Psoas muscle (tissue), 8 donors: ENCODE data around the gene PTPRM. TPM values are rescaled to one million over a fixed set of nuclear protein-coding genes. Genes with fewer than 3 reads are reported as not detected.
A peak's percentile ranks its signal among the peaks of the same experiment; 100 is the strongest.
"Not testable (repeated sequence)": the region's sequence is repeated elsewhere in the genome, so short reads cannot be mapped to it uniquely, and the experiment has no call there.

ENCODE experiments used
- ATAC-seq, 4 donors: fragments of 200-7000 bp; cut with Tn5 transposase; one replicate each; pipeline ENCODE4 v1.9.1; 2020; ENCODE audit warnings: moderate library complexity in 3 of 4, mild to moderate bottlenecking in 2 of 4
- DNase-seq, 2 donors: peaks; one replicate each; pipeline ENCODE4 v3.0.0-alpha.2; 2020
- H3K27ac ChIP-seq: fragments of 200-600 bp; one replicate; pipeline ENCODE4 v1.8.0; 2022
- H3K27me3 ChIP-seq, 3 donors: fragments of 200-600 bp in 1 of 3; one replicate each; pipeline versions ENCODE4 v1.6.1 to v1.8.0; 2013 to 2022; ENCODE audit warnings: low read length in 2 of 3, mild to moderate bottlenecking in 2 of 3, moderate library complexity in 1 of 3; ENCODE audit not compliant: insufficient read depth in 3 of 3
- H3K36me3 ChIP-seq, 2 donors: fragments of 200-600 bp in 1 of 2; one replicate each; pipeline versions ENCODE4 v1.6.1 to v1.8.0; 2013 to 2022; ENCODE audit warnings: low read depth in 1 of 2, mild to moderate bottlenecking in 1 of 2, moderate library complexity in 1 of 2; ENCODE audit not compliant: insufficient read depth in 1 of 2
- H3K4me1 ChIP-seq: fragments of 200-600 bp; one replicate; pipeline ENCODE4 v1.8.0; 2022
- H3K4me3 ChIP-seq: fragments of 200-600 bp; one replicate; pipeline ENCODE4 v1.8.0; 2022; ENCODE audit warnings: mild to moderate bottlenecking
- H3K9me3 ChIP-seq: fragments of 200-600 bp; one replicate; pipeline ENCODE4 v1.8.0; 2022
- CTCF ChIP-seq: fragments of 200-600 bp; IDR thresholded peaks from one replicate; pipeline ENCODE4 v1.8.0; 2022; ENCODE audit warnings: antibody characterized with exemption
- WGBS, 3 donors: extraction: QIAGEN DNeasy Blood & Tissue Kit; methylation state at CpG; one replicate each; pipeline versions ENCODE4 v1.1.6 to v1.1.7; 2013; 5-methylcytosine and 5-hydroxymethylcytosine counted together
- intact Hi-C, 2 donors: fragments of 100-400 bp; cut with DNase I; formaldehyde crosslinking; loops; one replicate each; pipeline versions ENCODE4 v1.11.0 to v1.14.2; 2022
- polyA plus RNA-seq, 3 donors: library from polyadenylated mRNA; stranded (reverse); fragments of 200-250 nt; gene quantifications; one replicate each; pipeline ENCODE4 v1.2.3, GENCODE V29; 2013
- total RNA-seq, 4 donors: library from RNA; stranded (reverse); fragmentation: NEBNext Ultra II Directional in 2 of 4; extraction: Animal tissue kit (Norgen Biotek cat#: 25700) in 2 of 4; gene quantifications; one replicate each; pipeline versions ENCODE4 v1.2.1 to v1.2.4, GENCODE V29; 2021 to 2023
- donor health status: healthy with polysubstance abuse.
- donor health status: DM: no; HTN: no; CAD: no; lungs with moderate emphysema.
- donor health status: Bipolar disorder and iron deficiency.
- donor health status: healthy.
- donor health status: DM: yes; HTN: yes; CAD: no.
- donor health status: DM: no; HTN: no; CAD: no.
- donor health status: DM: no; HTN: no; CAD: no.
- donor health status: DM: yes; HTN: yes; CAD: no.

PTPRM gene
- total and polyA plus RNA-seq, 7 donors: 27.4 to 78.9 (median 39.0) TPM

GRCh38 chr18:7729868-7730267, 162.8 kb downstream of the PTPRM start:
- WGBS, 3 donors: 94 to 95% (median 94%) methylated on average over 3 of the region's 3 CpGs
- no peak overlapping the region for H3K4me3 ChIP-seq
- H3K27ac ChIP-seq: no peak overlapping the region
- H3K27me3 ChIP-seq: no peaks in the 10 kb centered on the region
- intact Hi-C loops: no loop called here
- no peak for ATAC-seq
- H3K4me1 ChIP-seq: peaks cover 36% of the 10 kb centered on the region
- H3K36me3 ChIP-seq: no peaks in the 10 kb centered on the region
- DNase-seq: no peak
- no peak for TF ChIP-seq CTCF
- H3K9me3 ChIP-seq: peaks cover 4% of the 10 kb centered on the region

GRCh38 chr18:7730682-7731081, 163.6 kb downstream of the PTPRM start:
- Histone ChIP-seq H3K4me3 (no peak overlapping the region), H3K9me3 (peaks cover 4% of the 10 kb centered on the region), H3K27me3 (no peaks in the 10 kb centered on the region), H3K36me3 (no peaks in the 10 kb centered on the region), H3K27ac (no peak overlapping the region), H3K4me1 (peaks cover 31% of the 10 kb centered on the region)
- intact Hi-C loops: no loop called here
- DNase-seq: no peak
- ATAC-seq: no peak
- WGBS, 3 donors: 85 to 94% (median 90%) methylated on average over 4 of the region's 4 CpGs
- no peak for TF ChIP-seq CTCF

- Histone ChIP-seq H3K4me3 (no peak overlapping the region), H3K36me3 (no peaks in the 10 kb centered on the region), H3K27me3 (no peaks in the 10 kb centered on the region), H3K27ac (no peak overlapping the region), H3K9me3 (peaks cover 4% of the 10 kb centered on the region), H3K4me1 (peaks cover 4% of the 10 kb centered on the region)
- TF ChIP-seq CTCF: no peak
- intact Hi-C loops: no loop called here
- DNase-seq (no peak), ATAC-seq (no peak)
- 95 to 100% (median 96%) methylated on average over 1 of the region's 1 CpG for WGBS, 3 donors
These were observed 166.5 kb downstream of the PTPRM start for GRCh38 chr18:7733642-7734041.

- TF ChIP-seq CTCF: peak; percentile 45
- intact Hi-C loops: no loop called here
- no peak overlapping the region for H3K27ac ChIP-seq
These were observed 168.1 kb downstream of the PTPRM start for GRCh38 chr18:7735196-7735595.

GRCh38 chr18:7735626-7736175, 168.6 kb downstream of the PTPRM start:
- Histone ChIP-seq H3K27ac (no peak overlapping the region), H3K36me3 (no peaks in the 10 kb centered on the region), H3K4me1 (peaks cover 10% of the 10 kb centered on the region), H3K27me3 (no peaks in the 10 kb centered on the region), H3K4me3 (no peak overlapping the region), H3K9me3 (peaks cover 4% of the 10 kb centered on the region)
- no peak for TF ChIP-seq CTCF
- 84 to 93% (median 92%) methylated on average over 2 of the region's 2 CpGs for WGBS, 3 donors
- ATAC-seq: no peak
- intact Hi-C loops: no loop called here
- no peak for DNase-seq

More at GRCh38 chr18:7735196-7735595, 168.1 kb downstream of the PTPRM start:
- peaks cover 5% of the 10 kb centered on the region for H3K4me1 ChIP-seq
- ATAC-seq (no peak), DNase-seq (no peak)
- no peaks in the 10 kb centered on the region for H3K36me3 ChIP-seq
- H3K4me3 ChIP-seq: no peak overlapping the region
- 81 to 88% (median 83%) methylated on average over 4 of the region's 4 CpGs for WGBS, 3 donors
- peaks cover 4% of the 10 kb centered on the region for H3K9me3 ChIP-seq
- H3K27me3 ChIP-seq: no peaks in the 10 kb centered on the region

- H3K4me1 ChIP-seq: peaks cover 18% of the 10 kb centered on the region
- DNase-seq, H3K27me3 ChIP-seq, H3K4me3 ChIP-seq, intact Hi-C loops, ATAC-seq, H3K36me3 ChIP-seq, H3K27ac ChIP-seq, H3K9me3 ChIP-seq: not testable (repeated sequence)
- WGBS, 3 donors: 95 to 97% (median 96%) methylated on average over 6 of the region's 6 CpGs
These were observed 169.4 kb downstream of the PTPRM start for GRCh38 chr18:7736526-7736925.
